Measurements from ENCODE around the gene MTA1. TPM values are rescaled to one million over a fixed set of nuclear protein-coding genes. Genes with fewer than 3 reads are reported as not detected.

MTA1 gene
- total RNA-seq, 1 experiment from 2014 or later = 24.0 TPM

Other genes starting within 250 kb of the MTA1 start
- gene NUDT14, start 238.5 kb upstream of the MTA1 start, total RNA-seq (2014; rRNA removed; shearing (Covaris generic)) = 18.0 and 19.8 TPM in 2 replicates
- gene BTBD6, start 171.3 kb upstream of the MTA1 start, total RNA-seq (2014; rRNA removed; shearing (Covaris generic)) = 16.8 and 19.4 TPM in 2 replicates
- gene BRF1, start 118.8 kb upstream of the MTA1 start, total RNA-seq (2014; rRNA removed; shearing (Covaris generic)) = 12.6 and 13.6 TPM in 2 replicates
- 12.6 and 14.4 TPM in 2 replicates for gene PACS2, start 105.1 kb upstream of the MTA1 start, total RNA-seq (2014; rRNA removed; shearing (Covaris generic))
- 0.04 TPM in 1 of 2 replicates, not detected in the other for gene TEX22, start 21.3 kb upstream of the MTA1 start, total RNA-seq (2014; rRNA removed; shearing (Covaris generic))
- gene CRIP2, start 55.0 kb downstream of the MTA1 start, total RNA-seq (2014; rRNA removed; shearing (Covaris generic)) = 16.2 and 26.9 TPM in 2 replicates
- gene CRIP1, start 67.1 kb downstream of the MTA1 start, total RNA-seq (2014; rRNA removed; shearing (Covaris generic)) = not detected in 2 replicates
- gene TEDC1, start 71.4 kb downstream of the MTA1 start, total RNA-seq (2014; rRNA removed; shearing (Covaris generic)) = 15.4 and 17.3 TPM in 2 replicates
- 1.6 and 2.5 TPM in 2 replicates for gene TMEM121, start 106.8 kb downstream of the MTA1 start, total RNA-seq (2014; rRNA removed; shearing (Covaris generic))

Data from H4 (cell line).